ENCODE measurements around the gene FNIP1.

FNIP1 gene

DNA sequence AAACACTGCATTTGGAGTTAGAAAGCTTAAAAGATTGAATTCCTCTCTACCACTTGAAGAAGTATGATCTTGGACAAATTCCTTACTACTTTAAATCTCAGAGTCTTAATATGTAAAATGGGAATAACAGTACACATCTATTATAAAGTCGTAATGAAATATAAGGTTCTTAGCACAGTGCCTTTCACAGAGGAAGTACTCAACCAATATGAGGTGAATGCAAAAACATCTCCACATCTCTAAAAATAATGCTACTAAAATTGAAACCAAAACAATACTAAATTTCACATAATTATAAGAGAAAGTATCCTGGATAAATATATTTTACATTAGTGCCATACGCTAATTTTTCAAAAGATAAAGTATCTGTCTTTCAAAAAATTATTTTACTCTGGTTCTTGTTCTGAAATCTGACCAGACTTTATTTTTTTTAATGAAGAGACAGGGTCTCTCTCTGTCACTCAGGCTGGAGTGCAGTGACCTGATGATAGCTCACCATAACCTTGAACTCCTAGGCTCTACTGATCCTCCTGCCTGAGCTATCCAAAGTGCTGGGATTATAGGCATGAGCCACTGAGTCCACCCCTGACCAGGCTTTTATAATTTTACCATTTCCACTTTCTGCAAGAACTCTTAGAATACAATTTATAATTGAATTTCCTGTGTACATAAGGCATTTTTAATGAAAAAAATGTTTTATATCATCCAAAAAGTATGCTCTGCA lies 21.3 kb upstream of the FNIP1 start:
- Histone ChIP-seq H3F3A (ENCODE audit: insufficient read depth) (no peaks in the 10 kb centered on the region), H3K27me3 (ENCODE audit: low read length) (no peaks in the 10 kb centered on the region), H3K27ac (ENCODE audit: low read depth, low read length) (no peak overlapping the region), H3K4me3 (ENCODE audit: insufficient read depth, low read length, poor library complexity, severe bottlenecking) (no peak overlapping the region), H3K79me2 (ENCODE audit: insufficient read depth, low read length) (no peaks in the 10 kb centered on the region), H4K20me1 (ENCODE audit: low read depth, low read length) (no peaks in the 10 kb centered on the region), H3K9ac (ENCODE audit: low read length) (no peak overlapping the region), H3K9me3 (ENCODE audit: insufficient read depth, low read length) (no peaks in the 10 kb centered on the region), H3K9me2 (replicated peaks; ENCODE audit: insufficient read depth, low read length) (no peaks in the 10 kb centered on the region), H2AFZ (ENCODE audit: low read depth, low read length, severe bottlenecking) (no peak overlapping the region), H3K36me3 (ENCODE audit: low read length) (no peaks in the 10 kb centered on the region), H3K4me2 (ENCODE audit: low read depth, low read length, poor library complexity, severe bottlenecking) (no peak overlapping the region)
- no peak for TF ChIP-seq EZH2phosphoT487 (conservative IDR thresholded peaks at IDR 0.05; ENCODE audit: low read length)
- TF ChIP-seq, protein P1, sequence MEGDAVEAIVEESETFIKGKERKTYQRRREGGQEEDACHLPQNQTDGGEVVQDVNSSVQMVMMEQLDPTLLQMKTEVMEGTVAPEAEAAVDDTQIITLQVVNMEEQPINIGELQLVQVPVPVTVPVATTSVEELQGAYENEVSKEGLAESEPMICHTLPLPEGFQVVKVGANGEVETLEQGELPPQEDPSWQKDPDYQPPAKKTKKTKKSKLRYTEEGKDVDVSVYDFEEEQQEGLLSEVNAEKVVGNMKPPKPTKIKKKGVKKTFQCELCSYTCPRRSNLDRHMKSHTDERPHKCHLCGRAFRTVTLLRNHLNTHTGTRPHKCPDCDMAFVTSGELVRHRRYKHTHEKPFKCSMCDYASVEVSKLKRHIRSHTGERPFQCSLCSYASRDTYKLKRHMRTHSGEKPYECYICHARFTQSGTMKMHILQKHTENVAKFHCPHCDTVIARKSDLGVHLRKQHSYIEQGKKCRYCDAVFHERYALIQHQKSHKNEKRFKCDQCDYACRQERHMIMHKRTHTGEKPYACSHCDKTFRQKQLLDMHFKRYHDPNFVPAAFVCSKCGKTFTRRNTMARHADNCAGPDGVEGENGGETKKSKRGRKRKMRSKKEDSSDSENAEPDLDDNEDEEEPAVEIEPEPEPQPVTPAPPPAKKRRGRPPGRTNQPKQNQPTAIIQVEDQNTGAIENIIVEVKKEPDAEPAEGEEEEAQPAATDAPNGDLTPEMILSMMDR (IDR thresholded peaks at IDR 0.05; ENCODE audit: insufficient read depth, low read length, poor library complexity, severe bottlenecking): no peak

DNA sequence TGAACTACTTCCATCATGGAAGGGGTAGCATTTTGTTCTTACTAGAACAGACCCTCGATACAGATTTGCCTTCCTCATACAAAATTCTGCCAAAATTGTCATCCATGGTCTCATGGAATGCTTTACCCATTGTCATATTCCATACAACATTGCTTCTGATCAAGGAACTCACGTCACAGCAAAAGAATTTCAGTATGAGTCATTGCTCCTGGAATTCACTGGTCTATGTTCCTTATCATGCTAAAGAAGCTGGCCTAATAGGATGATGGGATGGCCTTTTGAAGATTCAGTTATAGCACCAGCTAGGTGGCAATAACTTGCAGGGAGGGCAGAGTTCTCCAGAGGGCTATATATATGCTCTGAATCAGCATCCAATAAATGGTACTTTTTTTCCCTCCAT lies 18.2 kb upstream of the FNIP1 start:
- H3K4me3 ChIP-seq (ENCODE audit: insufficient read depth, low read length, poor library complexity, severe bottlenecking): no peak overlapping the region
- H3K9ac ChIP-seq (ENCODE audit: low read length): no peak overlapping the region
- no peaks in the 10 kb centered on the region for H3F3A ChIP-seq (ENCODE audit: insufficient read depth)
- H3K27ac ChIP-seq (ENCODE audit: low read depth, low read length): no peak overlapping the region
- H4K20me1 ChIP-seq (ENCODE audit: low read depth, low read length): no peaks in the 10 kb centered on the region
- no peaks in the 10 kb centered on the region for H3K79me2 ChIP-seq (ENCODE audit: insufficient read depth, low read length)
- no peaks in the 10 kb centered on the region for H3K36me3 ChIP-seq (ENCODE audit: low read length)
- H2AFZ ChIP-seq (ENCODE audit: low read depth, low read length, severe bottlenecking): no peak overlapping the region
- H3K9me3 ChIP-seq (ENCODE audit: insufficient read depth, low read length): no peaks in the 10 kb centered on the region
- H3K27me3 ChIP-seq (ENCODE audit: low read length): no peaks in the 10 kb centered on the region
- H3K9me2 ChIP-seq (replicated peaks; ENCODE audit: insufficient read depth, low read length): no peaks in the 10 kb centered on the region
- TF ChIP-seq, protein P1 (IDR thresholded peaks at IDR 0.05; ENCODE audit: insufficient read depth, low read length, poor library complexity, severe bottlenecking): no peak
- TF ChIP-seq EZH2phosphoT487 (conservative IDR thresholded peaks at IDR 0.05; ENCODE audit: low read length): no peak
- H3K4me2 ChIP-seq (ENCODE audit: low read depth, low read length, poor library complexity, severe bottlenecking): no peak overlapping the region

DNA sequence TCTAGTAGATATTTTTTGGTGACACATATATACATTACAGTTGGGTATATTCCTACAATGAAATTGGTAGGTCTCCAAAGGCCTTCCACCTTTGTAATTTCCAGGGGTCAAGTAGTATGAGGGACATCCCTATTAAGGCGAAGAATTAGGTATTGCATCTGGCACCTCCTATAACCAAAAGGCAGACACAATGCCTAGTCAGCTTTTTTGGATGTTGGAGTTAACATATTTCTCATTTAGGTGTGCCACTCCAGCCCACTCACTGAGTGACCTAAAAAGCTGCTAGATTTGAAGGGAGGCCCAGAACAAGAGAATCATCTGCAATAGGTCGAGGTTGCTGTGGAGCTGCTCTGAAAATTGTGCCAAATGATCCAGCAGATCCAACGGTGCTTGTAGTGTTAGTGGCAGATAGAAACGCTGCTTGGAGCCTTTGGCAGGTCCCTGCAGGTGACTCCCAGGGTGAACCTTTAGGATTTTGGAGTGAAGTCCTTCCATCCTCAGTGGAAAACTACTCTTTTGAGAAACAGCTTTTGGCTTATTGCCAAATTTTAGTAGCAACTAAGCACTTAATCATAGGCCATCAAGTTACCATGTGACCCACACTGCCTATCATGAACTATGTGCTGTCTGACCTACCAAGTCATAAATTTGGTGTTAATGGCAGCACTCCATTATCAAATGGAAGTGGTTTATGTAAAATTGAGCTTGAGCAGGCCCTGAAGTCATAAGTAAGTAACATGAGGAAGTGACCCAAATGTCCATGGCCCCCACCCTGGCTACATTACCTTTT lies 15.7 kb upstream of the FNIP1 start:
- Histone ChIP-seq H3K27ac (ENCODE audit: low read depth, low read length) (no peak overlapping the region), H3F3A (ENCODE audit: insufficient read depth) (no peaks in the 10 kb centered on the region), H3K79me2 (ENCODE audit: insufficient read depth, low read length) (no peaks in the 10 kb centered on the region), H3K4me2 (ENCODE audit: low read depth, low read length, poor library complexity, severe bottlenecking) (no peak overlapping the region), H3K9me2 (replicated peaks; ENCODE audit: insufficient read depth, low read length) (no peaks in the 10 kb centered on the region), H4K20me1 (ENCODE audit: low read depth, low read length) (no peaks in the 10 kb centered on the region), H3K36me3 (ENCODE audit: low read length) (no peaks in the 10 kb centered on the region), H3K9ac (ENCODE audit: low read length) (no peak overlapping the region), H3K9me3 (ENCODE audit: insufficient read depth, low read length) (no peaks in the 10 kb centered on the region), H2AFZ (ENCODE audit: low read depth, low read length, severe bottlenecking) (no peak overlapping the region), H3K4me3 (ENCODE audit: insufficient read depth, low read length, poor library complexity, severe bottlenecking) (no peak overlapping the region), H3K27me3 (ENCODE audit: low read length) (no peaks in the 10 kb centered on the region)
- TF ChIP-seq EZH2phosphoT487 (conservative IDR thresholded peaks at IDR 0.05; ENCODE audit: low read length): no peak
- TF ChIP-seq, protein P1 (IDR thresholded peaks at IDR 0.05; ENCODE audit: insufficient read depth, low read length, poor library complexity, severe bottlenecking): no peak

Measured in SU-DHL-6 (cell line).